Measurements from ENCODE around the gene ADIRF.
"Not testable (repeated sequence)": the region's sequence is repeated elsewhere in the genome, so short reads cannot be mapped to it uniquely, and the experiment has no call there.

Gene ADIRF

GRCh38 chr10:86946213-86947155 is 21.8 kb upstream of the ADIRF start:
- no peak for DNase-seq (ENCODE audit: low read depth)

GRCh38 chr10:86947806-86948205 is 20.5 kb upstream of the ADIRF start:
- DNase-seq (ENCODE audit: low read depth): not testable (repeated sequence)

DNA sequence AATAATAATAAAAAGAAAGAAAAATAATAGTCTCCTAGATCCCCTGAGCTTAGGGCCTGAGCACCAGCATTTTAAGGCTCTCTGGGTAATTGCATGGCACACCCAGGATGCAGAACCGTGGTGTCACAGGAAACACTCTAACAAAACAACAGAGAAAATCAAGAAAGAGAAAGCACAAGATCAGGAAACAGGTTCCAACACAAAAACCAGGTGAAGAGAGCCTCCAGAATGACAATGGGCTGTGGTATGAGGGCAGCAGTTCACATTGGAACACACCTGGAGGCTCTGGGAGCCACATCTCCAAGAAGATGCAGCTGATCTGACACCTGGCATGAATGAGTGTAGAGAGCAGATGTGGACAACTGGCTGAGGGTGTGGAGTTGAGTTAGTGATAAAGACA is 17.9 kb upstream of the ADIRF start:
- DNase-seq (ENCODE audit: low read depth): no peak

DNA sequence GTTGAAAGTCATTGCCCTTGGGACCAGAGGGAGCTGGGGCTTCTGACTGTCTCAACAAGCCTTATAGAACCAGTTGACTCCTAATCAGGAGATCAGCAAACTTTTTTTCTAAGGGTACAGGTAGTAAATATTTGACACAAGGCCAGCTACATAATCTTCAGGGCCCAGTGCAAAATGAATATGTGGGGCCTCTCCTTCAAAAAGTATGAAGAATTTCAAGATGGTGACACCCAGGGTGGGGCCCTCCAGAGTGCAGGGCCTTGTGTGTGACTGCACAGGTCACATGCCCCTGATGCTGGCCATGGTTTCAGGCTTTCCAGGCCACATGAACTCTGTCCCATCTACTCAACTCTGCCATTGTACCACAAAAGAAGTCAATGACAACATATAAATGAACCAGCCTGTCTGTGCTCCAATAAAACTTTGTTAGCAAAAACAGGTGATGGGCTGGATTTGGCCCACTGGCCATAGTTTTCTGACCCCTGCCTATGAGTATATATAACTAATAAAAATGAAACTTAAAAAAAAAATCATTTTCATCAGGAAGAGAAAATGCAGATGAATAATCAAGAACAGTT is 17.0 kb upstream of the ADIRF start:
- no peak for DNase-seq (ENCODE audit: low read depth)

- DNase-seq (ENCODE audit: low read depth): no peak
These were observed 16.2 kb upstream of the ADIRF start for GRCh38 chr10:86952106-86952505.

GRCh38 chr10:86952697-86953096 is 15.6 kb upstream of the ADIRF start:
- not testable (repeated sequence) for DNase-seq (ENCODE audit: low read depth)

DNA sequence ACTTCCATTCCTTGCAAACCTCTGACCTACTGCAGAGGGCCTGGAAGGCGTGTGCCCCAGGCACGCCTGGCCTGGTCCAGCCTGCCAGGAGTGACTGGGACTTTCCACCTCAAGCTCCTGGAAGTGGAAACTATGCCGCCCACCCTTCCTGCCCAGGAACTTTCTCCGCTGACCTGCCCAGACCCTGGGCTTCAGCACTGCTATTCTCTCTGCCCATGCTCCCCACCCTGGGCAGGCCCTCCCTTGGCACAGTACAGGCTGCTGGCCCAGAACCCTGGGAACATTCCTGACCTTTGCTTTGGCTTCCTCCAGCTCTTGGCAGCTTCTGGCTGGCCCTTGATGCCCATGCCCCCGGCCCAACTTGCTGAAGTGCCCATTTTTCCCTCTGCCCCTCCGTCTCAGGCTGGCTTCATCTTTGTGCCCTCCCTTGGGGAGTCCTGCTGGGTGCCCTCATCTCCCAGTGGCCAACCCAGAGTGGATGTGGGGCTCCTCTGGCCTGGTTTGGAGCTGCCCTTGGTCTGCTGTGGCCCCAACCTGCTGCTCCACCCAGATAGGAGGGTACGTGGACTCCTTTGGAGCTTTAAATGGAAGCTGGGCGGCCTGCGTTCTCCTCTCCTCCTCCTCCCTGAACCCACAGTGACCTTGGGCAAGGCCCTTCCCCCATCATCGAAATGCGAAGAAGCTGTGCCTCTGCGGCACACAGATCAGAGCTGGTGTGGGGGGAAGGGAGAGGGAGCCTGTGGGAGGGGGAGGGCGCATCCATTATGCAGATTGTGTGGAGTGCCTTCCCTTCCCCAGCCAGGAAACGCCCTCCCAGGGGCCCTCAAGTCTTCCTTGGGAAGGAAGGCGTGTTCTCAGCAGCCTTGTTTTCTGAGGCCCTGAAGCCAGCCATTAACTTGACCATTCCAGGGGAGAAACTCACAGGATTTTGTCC is 14.3 kb upstream of the ADIRF start:
- no peak for DNase-seq (ENCODE audit: low read depth)

GRCh38 chr10:86954681-86955500 is 13.4 kb upstream of the ADIRF start:
- DNase-seq (ENCODE audit: low read depth): no peak

DNA sequence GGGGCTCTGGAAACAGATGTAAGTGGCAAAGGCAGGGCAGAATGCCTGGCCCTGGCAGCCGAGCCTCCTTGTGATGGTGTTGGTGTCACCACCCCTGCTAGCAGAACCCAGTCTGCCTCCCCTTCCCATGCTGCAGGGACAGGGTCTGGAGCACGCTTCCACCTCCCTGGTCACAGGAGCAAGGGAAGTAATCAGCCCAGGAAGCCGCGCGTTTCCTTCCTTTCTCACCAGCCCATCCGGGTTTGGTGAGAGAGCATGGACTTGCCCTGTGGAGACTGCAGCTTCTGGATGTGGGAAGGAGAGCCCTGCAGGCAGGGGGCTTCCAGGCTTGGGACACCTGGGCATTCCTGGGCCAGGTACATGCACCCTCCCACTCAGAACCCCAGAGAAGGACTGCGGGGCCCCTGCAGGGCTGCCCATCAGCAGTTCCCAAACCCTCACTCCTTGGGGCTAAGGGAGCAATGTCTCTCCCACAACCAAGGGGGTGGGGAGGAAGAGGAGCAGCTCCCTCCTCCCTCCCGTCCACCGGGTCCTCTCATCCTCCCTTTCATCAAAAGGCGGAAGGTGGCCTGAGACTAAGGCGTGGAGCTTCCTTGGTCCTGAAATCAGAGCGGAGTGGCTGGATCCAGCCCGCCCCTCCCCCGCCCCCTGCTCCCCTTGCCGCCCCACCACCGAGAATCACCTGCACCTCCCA is 12.6 kb upstream of the ADIRF start:
- no peak for DNase-seq (ENCODE audit: low read depth)

DNA sequence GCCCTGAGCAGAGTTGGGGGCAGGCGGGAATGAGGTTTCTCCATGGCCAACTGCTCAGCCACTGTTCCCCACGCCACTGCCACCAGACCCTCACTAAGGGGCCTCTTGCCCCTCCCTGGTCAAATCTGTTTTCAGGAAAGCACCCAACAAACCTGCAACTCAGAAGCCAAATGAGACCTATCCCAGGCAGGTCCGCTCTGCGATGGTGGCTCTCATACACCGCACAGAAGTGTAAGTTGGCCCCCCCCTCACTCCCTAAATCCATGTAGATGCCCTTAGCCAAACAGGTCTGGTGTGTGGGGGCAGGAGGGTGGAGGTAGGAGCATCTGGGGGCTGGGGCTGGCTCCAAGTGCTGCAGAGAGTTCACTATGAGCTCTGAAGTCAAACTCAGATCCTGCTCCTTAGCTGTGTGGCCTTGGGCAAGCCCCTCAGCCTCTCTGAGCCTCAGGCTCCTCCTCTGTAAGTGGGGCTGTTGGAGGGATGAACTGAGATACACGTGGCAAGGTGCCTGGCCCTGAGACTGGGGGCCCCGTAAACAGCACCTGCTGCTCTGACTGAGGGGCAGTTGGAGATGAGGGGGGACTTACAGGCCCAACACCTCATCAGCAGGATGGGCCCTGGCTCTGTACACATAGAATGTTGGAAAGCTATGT is 12.0 kb upstream of the ADIRF start:
- DNase-seq (ENCODE audit: low read depth): no peak

- DNase-seq (ENCODE audit: low read depth): no peak
These were observed 11.3 kb upstream of the ADIRF start for GRCh38 chr10:86956848-86957448.

DNA sequence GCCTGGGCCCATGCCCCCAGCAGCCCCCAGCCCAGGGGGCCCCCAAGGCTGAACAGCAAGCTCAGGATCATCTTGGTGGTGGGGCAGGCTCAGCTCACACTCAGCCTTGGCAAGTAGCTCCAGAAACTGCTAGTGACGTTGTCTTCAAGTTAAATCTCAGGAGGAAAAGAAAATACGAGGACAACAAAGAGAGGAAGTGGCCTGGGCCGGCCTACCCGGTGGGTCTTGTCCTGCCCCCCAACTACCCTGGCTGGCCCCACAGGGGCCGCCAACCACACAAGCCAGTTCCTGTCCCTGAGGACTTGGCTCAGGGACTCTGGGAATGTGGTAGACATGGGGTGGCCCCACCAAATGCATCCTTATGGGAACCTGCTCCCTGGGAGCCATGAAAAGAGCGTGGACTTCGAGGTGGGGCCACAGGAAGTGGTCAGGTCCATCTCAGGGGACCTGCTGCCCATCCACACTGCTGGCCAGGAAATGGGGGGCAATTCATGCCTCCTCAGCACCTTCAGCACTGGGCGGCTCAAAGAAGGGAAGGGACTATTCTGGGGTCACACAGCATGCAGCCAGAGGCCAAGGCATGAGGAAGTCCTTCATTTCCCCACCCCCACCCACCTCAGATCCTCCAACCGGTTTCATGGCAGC is 10.7 kb upstream of the ADIRF start, which contains the start of gene MMRN2:
Gene MMRN2, minus strand, starts transcription at position 145 of the 645 bp plus-strand sequence. Its CDS starts 74 bp downstream, at position 71.
- DNase-seq (ENCODE audit: low read depth): no peak

DNA sequence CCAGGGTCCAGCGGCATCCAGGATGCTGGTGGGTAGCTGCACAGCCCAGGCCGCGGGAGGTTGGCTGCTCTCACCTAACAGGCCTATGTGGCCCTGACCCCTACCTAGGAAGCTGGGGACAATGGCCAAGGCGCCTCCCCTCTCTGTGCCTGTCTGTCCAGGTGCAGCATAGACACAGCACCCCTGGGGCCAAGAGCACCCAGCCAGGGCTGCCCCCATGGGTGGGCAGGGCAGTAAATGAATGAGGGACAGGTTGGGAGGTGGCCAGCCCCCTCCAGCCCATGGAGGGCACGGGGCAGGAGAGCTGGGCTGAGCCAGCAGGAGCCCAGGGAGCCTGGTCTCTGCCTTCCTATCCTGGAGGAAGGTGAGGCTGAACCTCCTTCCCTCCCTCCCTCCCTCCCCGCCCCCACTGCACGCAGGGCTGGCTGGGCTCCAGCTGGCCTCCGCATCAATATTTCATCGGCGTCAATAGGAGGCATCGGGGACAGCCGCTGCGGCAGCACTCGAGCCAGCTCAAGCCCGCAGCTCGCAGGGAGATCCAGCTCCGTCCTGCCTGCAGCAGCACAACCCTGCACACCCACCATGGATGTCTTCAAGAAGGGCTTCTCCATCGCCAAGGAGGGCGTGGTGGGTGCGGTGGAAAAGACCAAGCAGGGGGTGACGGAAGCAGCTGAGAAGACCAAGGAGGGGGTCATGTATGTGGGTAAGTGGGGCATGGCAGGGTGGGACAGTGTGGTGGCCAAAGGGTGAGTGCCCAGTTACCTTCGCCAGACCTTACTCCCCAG is 10.0 kb upstream of the ADIRF start, which contains the start of gene SNCG:
Gene SNCG, plus strand, starts transcription at position 484 of the 785 bp plus-strand sequence. Its CDS starts 99 bp downstream, at position 583.
- DNase-seq (ENCODE audit: low read depth): no peak

DNA sequence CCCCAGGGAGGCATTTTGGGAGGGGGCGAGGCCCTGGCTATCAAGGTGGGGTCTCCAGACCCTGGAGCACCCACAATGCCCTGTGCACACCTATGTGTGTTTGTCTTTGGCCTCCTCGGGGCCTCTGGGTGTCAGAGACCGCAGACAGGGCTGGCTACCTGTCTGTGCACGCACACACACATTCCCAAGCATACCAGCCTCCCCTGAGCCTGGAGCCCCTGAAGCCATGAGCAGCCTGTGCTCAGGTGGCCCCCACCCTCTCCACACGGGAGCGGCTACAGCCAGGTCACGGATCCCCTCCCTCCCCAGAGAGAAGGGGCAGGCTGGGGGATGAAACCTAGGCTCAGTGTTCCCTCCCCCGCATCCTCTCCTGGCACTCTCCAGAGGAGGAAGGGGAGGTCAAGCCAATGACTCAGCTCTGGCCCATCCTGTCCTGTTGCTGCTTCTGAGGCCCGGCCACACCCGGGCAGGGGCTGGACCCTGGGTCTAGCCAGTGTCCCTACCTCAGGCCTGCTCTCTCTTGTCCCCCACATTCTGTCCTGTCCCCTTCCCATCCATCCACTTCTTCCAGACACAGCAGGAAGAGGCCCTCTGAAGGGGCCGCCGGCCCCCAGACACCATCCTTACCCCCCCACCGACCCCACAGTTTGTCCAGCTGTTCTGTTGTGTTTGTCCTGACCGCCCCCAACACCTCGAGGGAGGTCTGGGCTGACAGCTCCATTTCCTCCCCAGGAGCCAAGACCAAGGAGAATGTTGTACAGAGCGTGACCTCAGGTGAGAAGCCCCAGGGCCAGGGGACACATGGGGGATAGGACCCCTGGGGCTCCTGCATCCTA is 9.2 kb upstream of the ADIRF start:
- DNase-seq (ENCODE audit: low read depth): no peak

DNA sequence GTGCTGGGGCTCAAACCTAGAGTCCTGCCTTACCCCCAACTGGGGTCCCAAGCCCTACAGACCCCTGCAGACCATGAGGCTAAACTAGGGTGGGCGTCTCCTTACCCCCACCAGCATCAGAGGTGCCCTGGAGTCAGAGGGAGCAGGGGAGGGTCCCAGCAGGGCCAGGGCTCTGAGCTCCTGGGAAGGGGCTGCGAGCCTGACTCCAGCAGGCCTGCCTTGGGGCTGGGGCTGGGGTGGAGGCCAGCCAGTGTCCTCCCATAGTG is 8.6 kb upstream of the ADIRF start:
- DNase-seq (ENCODE audit: low read depth): no peak

- DNase-seq (ENCODE audit: low read depth): no peak
These were observed 8.0 kb upstream of the ADIRF start for GRCh38 chr10:86960003-86960862.

Data from stimulated activated CD8-positive, alpha-beta memory T cell treated with anti-CD3 and anti-CD28 coated beads, Interleukin-4, amount 100 ng/mL, for 24 hours (primary cell).